Ramos (cell line): ENCODE results near the gene SLC25A22.

Source experiments
- in situ Hi-C: fragments of 300-500 bp; cut with MboI; formaldehyde crosslinking; loops from one replicate; pipeline ENCODE4 v1.14.3; 2022; ENCODE audit warnings: low sequenced_read_pairs; ENCODE audit not compliant: unreplicated experiment

SLC25A22 gene

DNA sequence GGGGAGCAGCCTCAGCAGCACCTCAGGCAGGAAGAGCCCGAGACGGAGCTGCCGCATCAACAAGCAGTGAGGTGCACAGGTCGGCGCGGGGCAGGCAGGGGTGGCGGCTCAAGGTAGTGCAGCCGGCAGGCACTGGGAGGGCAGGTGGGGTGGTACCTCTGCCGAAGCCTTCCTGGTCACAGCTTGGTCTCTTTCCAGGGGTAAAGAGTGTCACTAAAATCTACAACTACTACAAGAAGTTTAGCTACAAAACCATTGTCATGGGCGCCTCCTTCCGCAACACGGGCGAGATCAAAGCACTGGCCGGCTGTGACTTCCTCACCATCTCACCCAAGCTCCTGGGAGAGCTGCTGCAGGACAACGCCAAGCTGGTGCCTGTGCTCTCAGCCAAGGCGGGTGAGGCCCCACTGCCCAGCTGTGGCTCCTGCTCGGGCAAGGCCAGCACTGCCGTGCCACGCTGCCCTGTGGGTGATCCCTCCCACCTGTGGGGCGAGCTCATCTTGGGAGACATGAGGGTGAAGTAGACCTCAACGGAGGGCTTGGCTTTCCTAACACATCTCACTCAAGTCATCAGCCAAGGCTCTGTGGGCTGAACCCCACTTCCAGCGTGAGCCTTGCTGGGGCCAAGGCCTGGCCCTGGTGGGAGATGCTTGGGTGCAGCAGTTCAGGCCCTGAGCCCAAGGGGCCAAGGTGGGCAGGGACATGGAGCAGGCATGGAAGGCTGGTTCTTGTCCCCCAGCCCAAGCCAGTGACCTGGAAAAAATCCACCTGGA lies 34.3 kb downstream of the SLC25A22 start:
- in situ Hi-C loops = no loop called here

DNA sequence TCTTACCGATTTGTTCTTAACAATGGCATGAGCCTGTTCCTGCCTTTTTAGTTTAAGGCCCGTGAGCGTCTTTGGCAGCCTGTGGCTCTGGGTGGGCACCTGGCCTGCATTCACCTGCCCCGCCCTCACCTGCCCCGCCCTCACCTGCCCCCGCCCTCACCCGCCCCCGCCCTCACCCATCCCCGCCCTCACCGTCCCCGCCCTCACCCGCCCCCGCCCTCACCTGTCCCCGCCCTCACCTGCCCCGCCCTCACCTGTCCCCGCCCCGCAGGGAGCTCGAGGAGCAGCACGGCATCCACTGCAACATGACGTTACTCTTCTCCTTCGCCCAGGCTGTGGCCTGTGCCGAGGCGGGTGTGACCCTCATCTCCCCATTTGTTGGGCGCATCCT lies 35.0 kb downstream of the SLC25A22 start:
- in situ Hi-C loops = no loop called here

DNA sequence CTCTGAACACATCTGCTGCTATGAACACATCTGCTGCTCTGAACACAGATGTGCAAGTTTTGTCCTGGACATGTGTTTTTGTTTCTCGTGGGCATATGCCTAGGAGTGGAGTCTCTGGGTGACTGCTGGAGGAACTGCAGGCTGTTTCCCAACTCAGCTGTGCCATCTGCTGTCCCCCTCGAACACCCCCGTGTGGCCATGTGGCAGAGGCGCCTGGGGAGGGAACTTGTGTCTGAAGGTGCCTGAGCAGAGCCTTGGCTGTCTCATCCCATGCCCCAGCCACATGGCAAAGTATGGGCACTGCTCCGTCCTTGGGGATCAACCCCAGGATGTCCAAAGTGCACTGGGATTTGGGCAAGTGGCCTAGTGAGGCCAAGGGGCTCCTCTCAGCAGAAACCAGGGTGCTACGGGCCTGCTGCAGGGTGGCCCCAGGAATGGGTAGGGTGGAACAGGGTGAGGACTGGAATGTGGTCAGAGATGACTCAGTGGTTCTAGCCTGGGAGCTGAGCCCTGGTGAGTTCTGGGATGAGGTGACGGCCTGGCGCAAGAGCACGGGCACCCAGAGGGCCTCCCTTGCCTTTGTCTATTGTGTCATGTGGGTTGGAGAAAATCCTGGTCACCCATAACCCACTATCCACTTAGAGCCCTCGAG lies 35.5 kb downstream of the SLC25A22 start:
- in situ Hi-C loops = no loop called here

DNA sequence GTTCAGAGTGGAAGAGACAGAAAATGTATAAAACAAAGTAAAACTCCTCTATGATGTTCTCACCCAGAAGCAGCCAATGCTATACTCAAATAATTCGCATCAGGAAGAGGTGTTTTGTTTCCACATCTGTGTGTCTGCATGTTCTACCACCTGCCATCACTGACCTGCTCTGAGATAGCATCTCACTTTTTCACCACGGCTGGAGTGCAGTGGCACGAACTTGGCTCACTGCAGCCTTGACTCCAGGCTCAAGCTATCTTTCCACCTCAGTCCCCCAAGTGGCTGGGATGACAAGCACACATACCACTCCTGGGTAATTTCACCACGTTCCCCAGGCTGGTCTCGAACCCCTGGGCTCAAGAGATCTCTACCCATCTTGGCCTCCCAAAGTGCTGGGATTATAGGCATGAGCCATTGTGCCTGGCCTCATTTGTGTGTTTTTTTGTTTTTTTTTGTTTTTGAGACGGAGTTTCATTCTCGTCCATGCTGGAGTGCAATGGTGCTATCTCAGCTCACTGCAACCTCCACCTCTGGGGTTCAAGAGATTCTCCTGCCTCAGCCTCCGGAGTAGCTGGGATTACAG lies 36.5 kb downstream of the SLC25A22 start:
- in situ Hi-C loops = no loop called here

DNA sequence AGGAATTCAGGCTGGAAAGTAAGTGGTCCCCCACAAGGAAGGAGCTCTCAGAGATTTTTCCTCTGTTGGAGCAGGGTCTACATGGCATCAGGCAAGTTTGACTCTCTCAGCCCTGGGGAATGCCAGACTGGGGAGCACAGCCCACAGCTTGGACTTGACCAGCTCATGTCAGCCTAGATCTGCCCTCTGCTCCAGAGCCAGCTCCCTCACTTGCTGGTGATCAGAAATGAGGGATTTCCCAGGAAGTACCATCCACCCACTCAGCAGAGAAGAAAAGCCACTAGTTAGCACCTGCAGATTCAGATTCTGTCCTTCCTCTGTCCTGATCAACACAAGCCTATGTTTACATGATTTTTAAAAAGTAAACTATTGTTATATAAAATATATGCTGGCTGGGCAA lies 37.8 kb downstream of the SLC25A22 start:
- in situ Hi-C loops = no loop called here

DNA sequence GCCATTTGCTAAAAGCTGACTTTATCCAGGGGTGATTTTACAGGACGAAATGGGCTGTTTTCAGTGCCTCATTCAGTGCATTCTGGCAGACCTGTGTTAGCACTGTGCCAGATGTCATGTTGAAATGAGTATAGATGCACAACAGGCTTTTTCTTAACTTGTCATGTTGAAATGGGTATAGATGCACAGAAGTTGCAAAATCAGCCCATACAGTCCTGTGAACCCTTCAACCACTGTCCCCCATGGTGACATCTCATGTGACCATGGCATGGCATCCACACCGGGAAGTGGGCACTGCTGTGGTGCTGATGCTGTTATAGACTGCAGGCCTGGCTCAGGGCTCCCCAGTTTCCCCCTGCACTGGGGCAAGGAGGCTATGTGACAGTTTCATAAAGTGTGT lies 48.4 kb downstream of the SLC25A22 start:
- in situ Hi-C loops = no loop called here

DNA sequence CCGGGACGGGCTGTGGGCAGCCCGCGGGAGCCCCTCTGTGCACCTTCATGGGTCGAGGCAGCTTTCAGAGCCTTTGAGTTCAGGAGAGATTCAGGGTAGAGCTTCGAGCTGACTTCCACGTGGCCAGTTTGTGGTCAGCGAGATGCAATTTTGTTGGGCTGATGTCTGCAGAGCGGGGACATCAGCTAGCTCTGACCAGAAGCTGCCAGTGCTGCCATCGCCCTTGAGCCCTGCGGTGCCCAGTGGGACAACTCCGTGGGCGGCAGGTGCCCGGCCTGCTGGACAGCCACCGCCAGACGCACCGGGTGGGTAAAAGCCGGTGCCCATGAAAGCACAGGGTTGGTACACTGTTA lies 50.1 kb downstream of the SLC25A22 start:
- in situ Hi-C loops = no loop called here

DNA sequence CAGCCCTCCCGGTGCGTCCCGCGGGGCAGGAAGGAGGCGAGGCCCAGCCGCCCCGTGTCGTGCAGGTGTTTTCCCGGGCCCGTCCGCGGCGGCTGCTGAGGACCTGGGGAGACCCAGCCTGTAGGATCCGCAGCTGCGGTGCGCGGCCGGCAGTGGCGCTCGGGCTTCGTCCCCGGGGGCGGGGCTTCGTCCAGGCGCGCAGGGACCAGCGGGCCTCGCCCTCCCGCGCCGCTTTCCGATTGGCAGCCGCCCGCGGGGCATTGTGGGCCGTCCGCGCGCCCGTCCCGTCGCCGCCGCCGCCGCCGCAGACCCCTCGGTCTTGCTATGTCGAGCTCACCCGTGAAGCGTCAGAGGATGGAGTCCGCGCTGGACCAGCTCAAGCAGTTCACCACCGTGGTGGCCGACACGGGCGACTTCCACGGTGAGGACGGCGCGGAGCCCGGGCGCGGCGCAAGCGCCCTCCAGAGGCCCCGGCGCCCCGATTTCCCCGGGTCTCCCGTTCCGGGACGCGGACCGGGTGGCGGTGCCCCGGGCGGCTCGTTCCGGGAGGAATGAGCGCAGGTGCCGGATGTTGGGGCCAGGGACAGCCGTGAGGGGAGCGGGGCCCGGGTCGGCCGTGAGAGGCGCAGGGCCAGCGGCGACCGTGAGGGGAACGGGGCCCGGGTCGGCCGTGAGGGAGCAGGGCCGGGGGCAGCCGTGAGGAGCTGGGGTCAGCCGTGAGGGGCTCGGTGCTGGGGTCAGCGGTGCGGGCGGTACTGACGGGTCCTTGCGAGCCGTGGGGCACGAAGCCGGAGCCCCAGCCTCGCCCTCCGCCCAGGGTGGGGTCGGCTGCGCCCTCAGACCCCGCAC lies 50.7 kb downstream of the SLC25A22 start, which contains the start of gene TALDO1:
Gene TALDO1 (plus strand): TSS at position 307 of the 849 bp plus-strand sequence. CDS start 18 bp downstream, at position 325.
- in situ Hi-C loops = no loop called here

DNA sequence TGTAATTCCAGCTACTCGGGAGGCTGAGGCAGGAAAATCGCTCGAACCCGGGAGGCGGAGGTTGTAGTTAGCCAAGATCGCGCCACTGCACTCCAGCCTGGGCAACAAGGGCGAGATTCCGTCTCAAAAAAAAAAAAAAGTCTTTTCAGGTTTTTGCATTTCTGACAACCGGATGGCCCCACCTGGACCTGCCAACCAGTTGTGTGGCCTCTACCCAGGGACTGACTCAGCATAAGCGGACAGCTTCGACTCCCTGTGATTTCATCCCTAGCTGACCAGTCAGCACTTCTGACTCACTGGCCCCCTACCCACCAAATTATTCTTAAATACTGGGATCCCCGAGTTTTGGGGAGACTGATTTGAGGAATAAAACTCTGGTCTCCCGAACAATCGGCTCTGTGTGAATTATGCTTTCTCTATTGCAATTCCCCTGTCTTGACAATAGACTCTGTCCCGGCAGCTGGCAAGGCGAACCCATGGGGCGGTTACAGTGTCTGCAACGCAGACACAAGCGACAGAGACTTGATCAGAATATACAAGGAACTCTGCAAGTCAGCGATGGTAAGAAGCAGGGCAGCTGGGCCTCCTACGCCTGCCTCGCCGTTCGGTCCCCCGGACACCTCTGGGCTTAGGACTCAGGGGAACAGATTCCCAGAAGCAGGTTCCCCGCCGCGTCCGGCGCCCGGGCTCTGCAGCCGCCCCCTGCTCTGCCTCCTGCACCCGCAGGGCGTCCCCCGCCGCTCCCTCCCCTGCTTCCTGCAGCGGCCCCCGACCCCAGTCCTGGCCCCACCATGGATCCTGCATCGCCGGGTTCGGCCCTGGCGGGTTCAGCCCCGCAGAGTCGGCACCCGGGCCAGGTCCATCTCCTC lies 51.6 kb downstream of the SLC25A22 start:
- in situ Hi-C loops = no loop called here

DNA sequence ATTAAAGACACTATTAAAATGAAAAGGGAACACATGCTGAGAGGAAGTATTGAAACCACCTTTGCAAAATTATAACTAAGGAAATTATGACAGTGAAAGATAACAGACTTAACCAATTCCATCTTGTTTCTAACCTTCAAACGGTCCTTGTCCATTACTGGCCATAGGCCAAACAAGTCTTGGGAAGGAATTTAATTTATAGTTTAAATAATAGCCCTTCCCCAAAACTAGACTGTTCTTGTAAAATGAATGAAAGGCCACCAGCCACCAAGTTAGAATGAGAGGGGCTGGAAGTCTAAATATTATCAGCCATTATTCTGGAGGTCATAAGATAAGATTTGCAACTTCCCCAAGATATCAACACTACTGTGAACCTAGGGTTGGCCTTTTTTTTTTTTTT lies 52.7 kb downstream of the SLC25A22 start:
- in situ Hi-C loops = no loop called here

DNA sequence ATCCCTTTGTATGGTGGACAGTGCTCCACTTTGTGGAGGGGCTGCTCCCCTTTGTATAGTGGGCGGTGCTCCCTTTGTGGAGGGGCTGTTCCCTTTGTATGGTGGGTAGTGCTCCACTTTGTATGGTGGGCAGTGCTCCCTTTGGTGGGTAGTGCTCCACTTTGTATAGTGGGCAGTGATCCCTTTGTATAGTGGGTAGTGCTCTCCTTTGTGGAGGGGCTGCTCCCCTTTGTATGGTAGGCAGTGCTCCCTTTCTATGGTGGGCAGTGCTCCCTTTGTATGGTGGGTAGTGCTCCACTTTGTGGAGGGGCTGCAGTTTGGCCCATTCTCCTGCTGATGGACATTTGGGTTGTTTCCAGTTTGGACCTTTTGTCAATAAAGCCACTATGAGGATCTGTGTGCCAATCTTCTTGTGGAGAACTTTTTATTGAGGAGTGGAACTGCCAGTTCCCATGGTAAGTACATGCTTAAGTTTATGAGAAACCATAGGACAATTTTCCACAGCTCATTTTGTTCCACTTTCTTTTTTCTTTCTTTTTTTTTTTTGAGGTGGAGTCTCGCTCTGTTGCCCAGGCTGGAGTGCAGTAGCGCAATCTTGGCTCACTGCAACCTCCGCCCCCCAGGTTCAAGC lies 55.4 kb downstream of the SLC25A22 start:
- in situ Hi-C loops = no loop called here

DNA sequence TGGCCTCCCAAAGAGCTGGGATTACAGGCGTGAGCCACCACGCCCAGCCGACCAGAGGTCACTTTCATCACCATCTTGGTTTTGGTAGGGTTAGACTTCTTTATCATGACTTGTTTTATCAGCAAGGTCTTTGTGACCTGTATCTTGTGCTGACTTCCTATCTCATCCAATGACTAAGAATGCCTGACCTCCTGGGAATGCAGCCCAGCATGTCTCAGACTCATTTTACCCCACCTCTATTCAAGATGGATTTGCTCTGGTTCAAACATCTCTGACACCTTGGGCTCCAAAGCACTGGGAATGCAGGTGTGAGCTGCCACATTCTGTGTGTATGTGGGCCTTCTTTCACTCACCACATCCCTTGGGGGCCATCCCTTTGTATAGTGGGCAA lies 55.9 kb downstream of the SLC25A22 start:
- in situ Hi-C loops = no loop called here
